Keratinocyte (primary cell): ENCODE measurements around the gene NEURL1. TPM values are rescaled to one million over a fixed set of nuclear protein-coding genes. Genes with fewer than 3 reads are reported as not detected.

ENCODE experiments used
- DNase-seq: peaks from one replicate; pipeline ENCODE4 v3.0.0-alpha.2; 2011; ENCODE audit warnings: low read depth, missing footprints, low spot score
- FAIRE-seq: peaks from 2 replicates; lab custom pipeline; 2011; peaks lifted over from hg19 to GRCh38; lab: Jason Lieb, UNC
- H2AFZ ChIP-seq: 2 replicates; pipeline ENCODE4 v1.6.0; 2012; ENCODE audit warnings: low read length, control low read depth, inconsistent platforms; ENCODE audit not compliant: control insufficient read depth
- H3K27ac ChIP-seq: 2 replicates; pipeline ENCODE4 v1.5.1; 2011; ENCODE audit warnings: low read length; ENCODE audit not compliant: control insufficient read depth, insufficient read depth
- H3K27me3 ChIP-seq: 3 replicates; pipeline ENCODE4 v1.6.0; 2011; ENCODE audit warnings: low read length; ENCODE audit not compliant: control insufficient read depth, insufficient read depth; ENCODE audit errors: extremely low read depth
- H3K36me3 ChIP-seq, 2 experiments: 2 replicates in 1 of 2; 3 replicates in 1 of 2; pipeline ENCODE4 v1.5.1; 2011; ENCODE audit warnings: low read length in 2 of 2, mild to moderate bottlenecking in 1 of 2; ENCODE audit not compliant: control insufficient read depth in 2 of 2, insufficient read depth in 2 of 2; ENCODE audit errors: extremely low read depth in 1 of 2
- H3K4me1 ChIP-seq: 3 replicates; pipeline ENCODE4 v1.5.1; 2011; ENCODE audit warnings: low read length; ENCODE audit not compliant: control insufficient read depth, insufficient read depth; ENCODE audit errors: extremely low read depth
- H3K4me2 ChIP-seq: 3 replicates; pipeline ENCODE4 v1.6.0; 2011; ENCODE audit warnings: low read depth, low read length; ENCODE audit not compliant: control insufficient read depth, insufficient read depth; ENCODE audit errors: extremely low read depth
- H3K4me3 ChIP-seq, 3 experiments: fragments of 200-600 bp in 1 of 3; sonication (generic) in 1 of 3; 2 replicates in 2 of 3; 3 replicates in 1 of 3; pipeline ENCODE4 v1.5.1; 2011 to 2016; ENCODE audit warnings: low read length in 3 of 3, mild to moderate bottlenecking in 3 of 3, control low read depth in 2 of 3, inconsistent platforms in 1 of 3, low read depth in 1 of 3, mixed read lengths in 1 of 3, mixed run types in 1 of 3, moderate library complexity in 1 of 3; ENCODE audit not compliant: control insufficient read depth in 2 of 3, insufficient read depth in 2 of 3; ENCODE audit errors: extremely low read depth in 1 of 3
- H3K79me2 ChIP-seq: 2 replicates; pipeline ENCODE4 v1.6.0; 2012; ENCODE audit warnings: low read length; ENCODE audit not compliant: control insufficient read depth, insufficient read depth
- H3K9ac ChIP-seq: 3 replicates; pipeline ENCODE4 v1.6.0; 2011; ENCODE audit warnings: low read length; ENCODE audit not compliant: control insufficient read depth, insufficient read depth; ENCODE audit errors: extremely low read depth
- H3K9me1 ChIP-seq: 3 replicates; pipeline ENCODE4 v1.6.0; 2011; ENCODE audit warnings: low read length; ENCODE audit not compliant: control insufficient read depth, insufficient read depth; ENCODE audit errors: extremely low read depth
- H3K9me3 ChIP-seq: 2 replicates; pipeline ENCODE4 v1.5.1; 2012; ENCODE audit warnings: low read depth, low read length; ENCODE audit not compliant: control insufficient read depth
- H4K20me1 ChIP-seq: 3 replicates; pipeline ENCODE4 v1.6.0; 2011; ENCODE audit warnings: low read length; ENCODE audit not compliant: control insufficient read depth, insufficient read depth; ENCODE audit errors: extremely low read depth
- EZH2 ChIP-seq: IDR thresholded peaks from one replicate; pipeline ENCODE4 v1.6.1; 2012; ENCODE audit warnings: inconsistent platforms, mild to moderate bottlenecking, low read length, moderate library complexity
- dilution Hi-C: fragments of 300-500 bp; cut with MboI; formaldehyde crosslinking; loops from one replicate; pipeline ENCODE4 v1.7.0; 2020; ENCODE audit warnings: low sequenced_read_pairs; ENCODE audit not compliant: extremely low pct_ligation_motif_present
- polyA plus RNA-seq, 5 experiments: library from polyadenylated mRNA; depleted of rRNA in 3 of 5; stranded (reverse) in 3 of 5; stranded (forward) in 1 of 5; unstranded in 1 of 5; fragments of >200 nt; gene quantifications; 1 replicate in 1 of 5; 2 replicates in 3 of 5; 3 replicates in 1 of 5; pipeline versions ENCODE4 v1.2.1 to v1.2.3, GENCODE V29; 2011 to 2012; ENCODE audit warnings: missing spikeins in 2 of 5, low read depth in 1 of 5, low replicate concordance in 1 of 5
- TF ChIP-seq, protein P1 (sequence below), 3 experiments: IDR thresholded peaks in 1 of 3; conservative IDR thresholded peaks in 1 of 3; optimal IDR thresholded peaks in 1 of 3; 2 replicates in 2 of 3; 3 replicates in 1 of 3; pipeline versions ENCODE3 to v1.5.1; 2011; ENCODE audit warnings: low read length in 3 of 3, mild to moderate bottlenecking in 3 of 3, moderate library complexity in 2 of 3, control low read depth in 1 of 3, inconsistent platforms in 1 of 3; ENCODE audit not compliant: insufficient read depth in 2 of 3; ENCODE audit errors: extremely low read depth in 1 of 3

Gene NEURL1
- polyA plus RNA-seq, 1 donor (not counting 4 experiments of a cell fraction or from before 2014, with no cell fraction given), result 0.03 TPM

DNA sequence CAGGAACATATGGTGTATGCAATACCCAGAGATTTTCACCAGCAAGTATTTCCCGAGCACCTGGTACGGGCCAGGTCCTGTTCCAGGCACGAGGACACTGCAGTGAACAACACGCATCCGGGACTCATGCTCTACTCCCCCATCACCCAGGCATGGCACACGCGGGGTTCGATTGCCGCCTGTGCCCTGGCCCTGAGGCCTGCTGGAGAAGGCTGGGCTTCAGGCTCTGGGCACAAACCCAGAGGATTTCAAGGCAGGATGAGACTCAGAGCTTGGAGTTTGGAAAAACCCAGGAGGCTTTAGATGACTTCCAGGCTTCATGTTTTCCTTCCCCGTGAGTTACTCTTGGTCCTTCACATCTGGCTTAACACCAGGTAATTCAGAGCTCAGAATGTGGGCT, 143.5 kb downstream of the NEURL1 start:
- Histone ChIP-seq H3K79me2 (peaks cover 51% of the 10 kb centered on the region), H2AFZ (no peak overlapping the region), H3K4me3 (no peak overlapping the region), H3K4me2 (no peak overlapping the region), H3K27me3 (no peaks in the 10 kb centered on the region), H3K9ac (no peak overlapping the region), H3K4me1 (no peaks in the 10 kb centered on the region), H3K27ac (no peak overlapping the region), H4K20me1 (peaks cover 18% of the 10 kb centered on the region), H3K9me1 (no peaks in the 10 kb centered on the region), H3K36me3 (peaks cover 35 to 37% of the 10 kb centered on the region in 2 experiments), H3K9me3 (no peaks in the 10 kb centered on the region)
- DNase-seq (no peak), FAIRE-seq (no peak)
- TF ChIP-seq EZH2, result no peak
- TF ChIP-seq, protein P1, sequence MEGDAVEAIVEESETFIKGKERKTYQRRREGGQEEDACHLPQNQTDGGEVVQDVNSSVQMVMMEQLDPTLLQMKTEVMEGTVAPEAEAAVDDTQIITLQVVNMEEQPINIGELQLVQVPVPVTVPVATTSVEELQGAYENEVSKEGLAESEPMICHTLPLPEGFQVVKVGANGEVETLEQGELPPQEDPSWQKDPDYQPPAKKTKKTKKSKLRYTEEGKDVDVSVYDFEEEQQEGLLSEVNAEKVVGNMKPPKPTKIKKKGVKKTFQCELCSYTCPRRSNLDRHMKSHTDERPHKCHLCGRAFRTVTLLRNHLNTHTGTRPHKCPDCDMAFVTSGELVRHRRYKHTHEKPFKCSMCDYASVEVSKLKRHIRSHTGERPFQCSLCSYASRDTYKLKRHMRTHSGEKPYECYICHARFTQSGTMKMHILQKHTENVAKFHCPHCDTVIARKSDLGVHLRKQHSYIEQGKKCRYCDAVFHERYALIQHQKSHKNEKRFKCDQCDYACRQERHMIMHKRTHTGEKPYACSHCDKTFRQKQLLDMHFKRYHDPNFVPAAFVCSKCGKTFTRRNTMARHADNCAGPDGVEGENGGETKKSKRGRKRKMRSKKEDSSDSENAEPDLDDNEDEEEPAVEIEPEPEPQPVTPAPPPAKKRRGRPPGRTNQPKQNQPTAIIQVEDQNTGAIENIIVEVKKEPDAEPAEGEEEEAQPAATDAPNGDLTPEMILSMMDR (optimal IDR thresholded peaks at IDR 0.05 in 1 of 3, IDR thresholded peaks at IDR 0.05 in 1 of 3, conservative IDR thresholded peaks at IDR 0.05 in 1 of 3; ENCODE audit: extremely low read depth in 1 of 3, insufficient read depth in 2 of 3, low read length in 3 of 3), result no peak
- dilution Hi-C loops, result no loop called here

DNA sequence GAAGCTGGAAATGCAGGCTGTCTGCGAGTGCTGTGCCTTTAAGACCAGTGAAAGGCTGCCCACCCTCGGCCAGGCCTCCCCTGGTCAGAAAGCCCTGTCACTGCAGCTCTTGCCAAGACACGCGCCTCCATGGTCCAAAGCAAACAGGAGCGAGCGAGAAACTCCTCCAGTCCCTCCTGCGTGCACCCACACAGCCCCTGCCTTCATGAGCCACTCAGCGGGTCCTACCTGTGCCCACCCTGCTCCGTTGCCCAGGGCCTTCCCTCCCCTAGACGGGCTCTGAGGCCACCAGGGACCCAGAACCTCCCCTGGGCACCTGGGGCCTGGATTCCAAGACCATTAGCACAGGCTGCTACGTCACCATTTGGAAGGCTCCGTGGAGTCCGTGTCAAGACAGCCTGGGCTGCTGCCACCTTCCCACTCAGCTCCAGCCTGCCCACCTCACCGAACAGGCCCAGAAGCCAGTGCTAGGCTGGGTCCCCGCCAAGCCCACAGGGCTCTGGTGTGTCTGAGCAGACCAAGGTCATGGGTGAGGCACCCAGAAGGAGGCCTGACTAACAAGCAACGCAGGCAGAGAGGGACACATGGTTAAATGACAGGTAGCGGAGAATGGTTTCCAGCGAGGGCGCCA, 144.5 kb downstream of the NEURL1 start:
- H3K9me1 ChIP-seq, result no peaks in the 10 kb centered on the region
- DNase-seq (no peak), FAIRE-seq (no peak)
- dilution Hi-C loops, result no loop called here
- no peaks in the 10 kb centered on the region for H3K27me3 ChIP-seq
- H3K36me3 ChIP-seq, result peaks cover 37 to 40% of the 10 kb centered on the region in 2 experiments
- H3K9me3 ChIP-seq, result no peaks in the 10 kb centered on the region
- TF ChIP-seq, protein P1 (optimal IDR thresholded peaks at IDR 0.05 in 1 of 3, IDR thresholded peaks at IDR 0.05 in 1 of 3, conservative IDR thresholded peaks at IDR 0.05 in 1 of 3; ENCODE audit: extremely low read depth in 1 of 3, insufficient read depth in 2 of 3, low read length in 3 of 3), result no peak
- TF ChIP-seq EZH2, result no peak
- H3K4me3 ChIP-seq, result no peak overlapping the region
- H3K9ac ChIP-seq, result no peak overlapping the region
- no peaks in the 10 kb centered on the region for H3K4me1 ChIP-seq
- H3K27ac ChIP-seq, result no peak overlapping the region
- H4K20me1 ChIP-seq, result peaks cover 17% of the 10 kb centered on the region
- H3K4me2 ChIP-seq, result no peak overlapping the region
- H3K79me2 ChIP-seq, result peaks cover 60% of the 10 kb centered on the region
- no peak overlapping the region for H2AFZ ChIP-seq
